Stimulated activated CD4-positive, alpha-beta T cell treated with anti-CD3 and anti-CD28 coated beads, Interleukin-4, amount 100 ng/mL, for 24 hours (primary cell): ENCODE data around the gene PDE7B.
"Not testable (repeated sequence)": the region's sequence is repeated elsewhere in the genome, so short reads cannot be mapped to it uniquely, and the experiment has no call there.

Experiments
- DNase-seq: peaks from one replicate; pipeline ENCODE4 v3.0.0-alpha.2; 2020

PDE7B gene

GRCh38 chr6:136209496-136209895, 358.0 kb downstream of the PDE7B start:
- DNase-seq = no peak

DNA sequence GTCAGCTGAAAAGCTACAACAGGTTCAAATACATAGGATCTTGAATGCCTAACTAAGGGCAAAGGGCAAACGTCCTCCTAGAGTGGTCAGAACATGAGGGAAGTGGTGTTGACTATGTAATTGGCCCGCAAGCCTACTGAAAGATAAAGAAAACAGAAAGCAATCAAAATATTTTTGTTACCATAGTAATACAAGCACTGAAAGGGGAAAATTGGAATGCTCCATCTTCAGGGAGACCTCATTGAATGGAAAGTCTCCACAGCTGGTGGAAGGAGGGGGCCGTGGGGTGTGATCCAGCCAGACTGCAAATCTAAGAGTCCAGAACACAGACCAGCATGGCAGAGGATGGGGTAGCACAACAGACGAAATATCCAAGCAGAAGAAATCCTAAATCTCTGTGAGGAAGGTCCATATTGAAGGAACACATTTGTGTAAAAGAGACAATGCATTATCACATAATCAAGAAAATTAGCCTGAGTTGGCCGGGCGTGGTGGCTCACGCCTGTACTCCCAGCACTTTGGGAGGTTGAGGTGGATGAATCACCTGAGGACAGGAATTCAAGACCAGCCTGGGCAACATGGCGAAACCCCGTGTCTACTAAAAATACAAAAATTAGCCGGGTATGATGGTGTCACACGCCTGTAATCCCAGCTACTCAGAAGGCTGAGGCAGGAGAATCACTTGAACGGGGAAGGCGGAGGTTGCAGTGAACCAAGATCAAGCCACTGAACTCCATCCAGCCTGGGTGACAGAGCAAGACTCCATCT, 359.1 kb downstream of the PDE7B start:
- DNase-seq = no peak

GRCh38 chr6:136212608-136213007, 361.1 kb downstream of the PDE7B start:
- DNase-seq = no peak

- DNase-seq = no peak
These were observed 361.6 kb downstream of the PDE7B start for GRCh38 chr6:136213012-136213539.

- DNase-seq = no peak
These were observed 362.4 kb downstream of the PDE7B start for GRCh38 chr6:136213853-136214252.

- no peak for DNase-seq
These were observed 365.3 kb downstream of the PDE7B start for GRCh38 chr6:136216503-136217401.

DNA sequence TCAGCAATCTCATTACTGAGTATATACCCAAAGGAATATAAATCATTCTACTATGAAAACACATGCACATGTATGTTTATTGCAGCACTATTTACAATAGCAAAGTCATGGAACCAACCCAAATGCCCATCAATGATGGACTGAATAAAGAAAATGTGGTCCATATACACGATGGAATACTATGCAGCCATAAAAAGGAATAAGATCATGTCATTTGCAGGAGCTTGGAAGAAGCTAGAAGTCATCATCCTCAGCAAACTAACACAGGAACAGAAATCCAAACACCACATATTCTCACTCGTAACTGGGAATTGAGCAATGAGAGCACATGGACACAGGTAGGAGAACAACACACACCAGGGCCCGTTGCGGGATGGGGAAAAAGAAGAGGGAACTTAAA, 373.5 kb downstream of the PDE7B start:
- DNase-seq = not testable (repeated sequence)

- DNase-seq = peak; percentile 57
These were observed 374.0 kb downstream of the PDE7B start for GRCh38 chr6:136225496-136225895.

DNA sequence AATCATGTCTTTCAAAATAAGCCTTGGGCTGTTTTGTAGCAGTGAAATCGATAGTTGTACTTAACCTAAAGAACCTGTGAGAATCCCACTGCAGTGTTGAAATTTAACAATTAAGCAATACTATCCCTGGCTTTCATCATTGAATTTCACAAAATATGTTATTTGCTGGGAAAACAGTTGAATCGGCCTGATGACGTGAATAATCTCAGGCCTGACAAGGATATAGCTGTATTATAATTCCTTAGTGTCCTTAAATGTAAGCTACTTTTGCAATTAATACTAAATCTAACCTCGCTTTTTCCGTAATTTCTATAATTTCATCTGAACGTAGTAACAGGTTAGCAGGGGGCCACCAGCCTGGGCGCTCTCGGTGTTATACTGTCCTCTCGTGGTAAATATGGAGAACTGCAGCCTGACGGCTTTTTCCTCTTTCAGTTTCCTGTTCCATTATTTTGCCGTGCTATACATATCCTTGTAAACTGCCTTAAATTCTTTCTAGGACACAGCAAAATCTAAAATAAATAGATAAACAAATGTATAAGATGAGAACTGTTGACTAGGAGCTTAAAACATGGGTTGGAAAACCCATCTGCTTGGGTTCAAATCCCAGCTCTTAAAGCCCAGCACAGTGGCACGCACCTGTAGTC, 374.6 kb downstream of the PDE7B start:
- peak; percentile 59 for DNase-seq

DNA sequence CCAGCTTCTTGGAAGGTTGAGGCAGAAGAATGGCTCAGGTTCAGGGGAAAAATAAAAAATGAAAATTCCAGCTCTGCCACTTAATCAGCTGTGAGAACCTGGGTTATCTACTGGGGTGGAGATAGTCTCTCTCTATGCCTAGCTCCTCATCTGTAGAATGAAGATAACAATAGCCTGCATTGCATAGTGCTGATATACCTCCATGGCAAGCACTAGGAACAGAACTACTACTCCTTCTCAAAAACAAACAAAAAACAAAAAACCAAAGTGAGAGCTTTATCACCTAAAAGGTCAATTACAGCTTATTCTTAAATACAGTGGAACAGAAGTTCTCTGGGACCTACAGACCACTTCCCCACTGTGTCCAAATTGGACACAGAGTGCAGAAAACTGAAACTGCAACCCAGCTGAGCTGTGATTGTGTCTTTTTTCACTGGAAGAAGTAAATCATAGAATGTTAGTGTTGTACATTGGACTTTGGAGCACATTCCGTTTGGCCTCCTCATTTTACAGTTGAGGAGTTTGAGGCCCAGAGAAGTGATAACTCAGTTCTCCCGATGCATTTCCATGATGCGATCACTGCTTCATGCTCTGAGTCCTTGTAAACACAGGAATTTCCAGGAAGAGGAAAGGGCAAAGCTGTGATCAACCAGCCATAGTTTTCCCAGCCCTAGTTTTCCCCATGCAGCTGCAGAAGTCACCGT, 375.3 kb downstream of the PDE7B start:
- no peak for DNase-seq

- no peak for DNase-seq
These were observed 377.3 kb downstream of the PDE7B start for GRCh38 chr6:136228814-136229213.

DNA sequence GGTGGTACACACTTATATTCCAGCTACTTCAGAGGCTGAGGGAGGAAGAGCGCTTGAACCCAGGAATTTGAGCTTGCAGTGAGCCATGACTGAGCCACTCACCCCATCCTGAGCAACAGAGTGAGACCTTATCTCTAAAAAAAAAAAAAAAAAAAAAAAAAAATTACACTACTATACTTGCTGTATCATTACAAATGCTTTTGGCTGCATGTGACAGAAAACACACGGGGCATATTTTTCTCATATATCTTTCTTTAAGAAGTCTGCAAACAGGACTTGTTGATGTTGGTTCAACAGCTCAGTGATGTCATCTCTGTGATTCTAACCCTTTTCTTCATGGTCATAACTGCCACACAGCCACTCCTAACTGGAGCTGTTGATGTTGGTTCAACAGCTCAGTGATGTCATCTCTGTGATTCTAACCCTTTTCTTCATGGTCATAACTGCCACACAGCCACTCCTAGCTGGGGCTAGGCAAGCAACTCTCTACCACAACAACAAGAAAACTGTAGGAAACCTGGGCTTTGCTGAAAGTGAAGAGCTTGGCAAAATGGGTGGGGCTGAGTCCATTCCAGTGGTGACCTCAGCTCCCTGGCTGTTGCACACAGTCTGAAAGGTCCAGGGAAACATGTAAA, 378.8 kb downstream of the PDE7B start:
- no peak for DNase-seq

- DNase-seq = no peak
These were observed 381.2 kb downstream of the PDE7B start for GRCh38 chr6:136232701-136233100.

DNA sequence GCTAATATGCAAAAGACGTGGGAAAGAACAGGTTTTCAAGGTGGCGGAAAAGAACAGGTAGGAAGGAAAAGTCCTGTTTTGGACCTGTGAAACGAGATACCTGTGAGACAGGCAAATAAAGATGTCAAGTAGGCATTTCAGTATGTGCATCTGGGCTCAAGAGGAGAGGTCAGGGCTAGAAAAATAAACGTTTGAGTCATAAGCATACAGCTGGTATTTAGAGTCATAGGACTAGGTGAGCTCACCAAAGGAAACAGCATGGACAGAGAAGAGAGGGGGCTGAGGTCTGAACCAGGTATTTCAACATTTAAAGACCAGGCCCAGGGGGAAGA, 383.7 kb downstream of the PDE7B start:
- no peak for DNase-seq

GRCh38 chr6:136236466-136237293, 385.2 kb downstream of the PDE7B start:
- no peak for DNase-seq

DNA sequence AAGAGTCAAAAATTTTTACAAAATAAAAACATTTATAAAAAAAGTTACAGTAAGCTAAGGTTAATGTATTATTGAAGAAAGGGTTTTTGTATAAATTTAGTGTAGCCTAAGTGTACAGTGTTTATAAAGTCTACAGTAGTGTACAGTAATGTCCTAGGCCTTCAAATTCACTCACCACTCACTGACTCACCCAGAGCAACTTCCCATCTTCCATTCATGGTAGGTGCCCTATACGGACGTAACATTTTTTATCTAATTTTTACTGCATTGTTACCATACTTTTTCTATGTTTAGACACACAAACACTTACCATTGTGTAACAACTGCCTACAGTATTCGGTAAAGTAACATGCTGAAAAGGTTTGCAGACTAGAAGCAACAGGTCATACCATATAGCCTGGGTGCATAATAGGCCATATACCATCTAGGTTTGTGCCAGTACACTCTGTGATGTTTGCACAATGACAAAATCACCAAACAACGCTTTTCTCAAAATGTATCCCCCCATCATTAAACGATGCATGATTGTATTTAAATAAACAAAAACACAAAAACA, 392.6 kb downstream of the PDE7B start:
- DNase-seq = no peak
